ENCODE measurements around the gene KRTAP5-9.

DNA sequence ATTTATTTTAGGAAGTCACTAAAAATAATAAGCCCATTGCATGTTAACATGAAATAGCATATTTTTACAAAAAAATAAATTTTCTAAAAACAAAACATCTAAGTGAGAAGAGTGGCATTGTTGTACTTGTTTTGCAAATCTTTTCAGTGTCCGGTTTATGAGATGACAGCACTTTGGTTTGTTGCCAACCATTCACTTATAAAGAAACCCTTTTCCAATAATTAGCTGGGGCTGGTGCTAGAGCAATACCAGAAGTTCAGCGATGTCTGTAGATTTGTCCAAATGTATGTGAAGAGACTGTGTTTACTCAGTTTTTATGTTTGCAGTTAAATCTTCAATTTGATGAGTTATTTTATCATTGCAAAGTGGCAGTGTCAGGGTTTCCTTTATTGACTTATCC, 43.2 kb upstream of the KRTAP5-9 start:
- TF ChIP-seq POLR2AphosphoS5 (IDR thresholded peaks at IDR 0.05) (no peak), POLR2A (IDR thresholded peaks at IDR 0.05) (no peak), EP300 (IDR thresholded peaks at IDR 0.05) (no peak)
- TF ChIP-seq, protein P1, sequence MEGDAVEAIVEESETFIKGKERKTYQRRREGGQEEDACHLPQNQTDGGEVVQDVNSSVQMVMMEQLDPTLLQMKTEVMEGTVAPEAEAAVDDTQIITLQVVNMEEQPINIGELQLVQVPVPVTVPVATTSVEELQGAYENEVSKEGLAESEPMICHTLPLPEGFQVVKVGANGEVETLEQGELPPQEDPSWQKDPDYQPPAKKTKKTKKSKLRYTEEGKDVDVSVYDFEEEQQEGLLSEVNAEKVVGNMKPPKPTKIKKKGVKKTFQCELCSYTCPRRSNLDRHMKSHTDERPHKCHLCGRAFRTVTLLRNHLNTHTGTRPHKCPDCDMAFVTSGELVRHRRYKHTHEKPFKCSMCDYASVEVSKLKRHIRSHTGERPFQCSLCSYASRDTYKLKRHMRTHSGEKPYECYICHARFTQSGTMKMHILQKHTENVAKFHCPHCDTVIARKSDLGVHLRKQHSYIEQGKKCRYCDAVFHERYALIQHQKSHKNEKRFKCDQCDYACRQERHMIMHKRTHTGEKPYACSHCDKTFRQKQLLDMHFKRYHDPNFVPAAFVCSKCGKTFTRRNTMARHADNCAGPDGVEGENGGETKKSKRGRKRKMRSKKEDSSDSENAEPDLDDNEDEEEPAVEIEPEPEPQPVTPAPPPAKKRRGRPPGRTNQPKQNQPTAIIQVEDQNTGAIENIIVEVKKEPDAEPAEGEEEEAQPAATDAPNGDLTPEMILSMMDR (IDR thresholded peaks at IDR 0.05), result no peak
